HEK293 (cell line): ENCODE results near the gene CATSPERE.
A peak's percentile ranks its signal among the peaks of the same experiment; 100 is the strongest.

Source experiments
- CTCF ChIA-PET: fragments of 350-600 bp; formaldehyde crosslinking; extraction: SDS; loops from one replicate; lab custom pipeline; 2021; ENCODE audit warnings: antibody characterized with exemption; lab: Yijun Ruan, JAX
- POLR2A ChIA-PET: fragments of 300-600 bp; formaldehyde crosslinking; extraction: SDS; loops from one replicate; lab custom pipeline; 2020; ENCODE audit warnings: antibody characterized with exemption, inconsistent platforms; lab: Yijun Ruan, JAX
- H3K27ac ChIP-seq: fragments of 200-500 bp; sonication (Bioruptor generic); 2 replicates; pipeline ENCODE4 v1.5.1; 2014; ENCODE audit warnings: low read depth, low read length, control low read depth, inconsistent platforms; ENCODE audit errors: extremely low read depth
- H3K36me3 ChIP-seq, 2 experiments: fragments of 200-500 bp in 1 of 2; sonication (Bioruptor generic) in 1 of 2; 1 replicate in 1 of 2; 2 replicates in 1 of 2; pipeline ENCODE4 v1.5.1; 2014 to 2017; ENCODE audit warnings: inconsistent platforms in 2 of 2, low read length in 2 of 2; ENCODE audit not compliant: control insufficient read depth in 2 of 2, insufficient read depth in 1 of 2
- H3K4me1 ChIP-seq: fragments of 200-500 bp; sonication (Bioruptor generic); 2 replicates; pipeline ENCODE4 v1.5.1; 2014; ENCODE audit warnings: mild to moderate bottlenecking, low read length, inconsistent platforms; ENCODE audit not compliant: control insufficient read depth, insufficient read depth
- H3K4me3 ChIP-seq: 2 replicates; pipeline ENCODE4 v1.5.1; 2011; ENCODE audit warnings: low read depth, mild to moderate bottlenecking, control low read depth, low read length, moderate library complexity
- H3K9me3 ChIP-seq: fragments of 200-500 bp; sonication (Bioruptor generic); 2 replicates; pipeline ENCODE4 v1.5.1; 2014; ENCODE audit warnings: low read depth, low read length, inconsistent platforms; ENCODE audit not compliant: control insufficient read depth, insufficient read depth
- BCL11A ChIP-seq: fragments of 450-650 bp; formaldehyde crosslinking; IDR thresholded peaks from 2 replicates; pipeline ENCODE4 v1.5.1; 2016; ENCODE audit warnings: low read depth, missing biosample characterization, missing genetic modification characterization
- EGR2 ChIP-seq: fragments of 450-650 bp; formaldehyde crosslinking; IDR thresholded peaks from 2 replicates; pipeline ENCODE4 v1.5.1; 2016; ENCODE audit warnings: low read depth, missing biosample characterization, missing genetic modification characterization
- HOXD13 ChIP-seq: sonication (generic); formaldehyde crosslinking; IDR thresholded peaks from 2 replicates; pipeline ENCODE4 v1.8.0; 2022; ENCODE audit warnings: missing genetic modification reagents, borderline replicate concordance
- KLF1 ChIP-seq: fragments of 450-650 bp; formaldehyde crosslinking; IDR thresholded peaks from 2 replicates; pipeline ENCODE4 v1.5.1; 2016; ENCODE audit warnings: missing biosample characterization, missing genetic modification characterization
- OSR2 ChIP-seq: fragments of 450-650 bp; formaldehyde crosslinking; IDR thresholded peaks from 2 replicates; pipeline ENCODE4 v1.5.1; 2016; ENCODE audit warnings: missing biosample characterization, missing genetic modification characterization
- OVOL3 ChIP-seq: fragments of 450-650 bp; formaldehyde crosslinking; IDR thresholded peaks from 2 replicates; pipeline ENCODE4 v1.5.1; 2016; ENCODE audit warnings: missing biosample characterization, missing genetic modification characterization
- SP7 ChIP-seq: fragments of 450-650 bp; formaldehyde crosslinking; IDR thresholded peaks from 2 replicates; pipeline ENCODE4 v1.5.1; 2016; ENCODE audit warnings: missing biosample characterization, missing genetic modification characterization
- YY1 ChIP-seq: fragments of 450-650 bp; formaldehyde crosslinking; IDR thresholded peaks from 2 replicates; pipeline ENCODE4 v1.5.1; 2018; ENCODE audit warnings: missing biosample characterization, missing genetic modification characterization
- ZBTB26 ChIP-seq: fragments of 450-650 bp; formaldehyde crosslinking; optimal IDR thresholded peaks from 2 replicates; pipeline ENCODE3; 2016; ENCODE audit warnings: missing biosample characterization, mild to moderate bottlenecking, missing genetic modification characterization
- ZEB2 ChIP-seq: fragments of 450-650 bp; formaldehyde crosslinking; IDR thresholded peaks from 2 replicates; pipeline ENCODE4 v1.5.1; 2016; ENCODE audit warnings: missing biosample characterization, missing genetic modification characterization
- ZNF10 ChIP-seq: fragments of 450-650 bp; formaldehyde crosslinking; IDR thresholded peaks from 2 replicates; pipeline ENCODE4 v1.5.1; 2017; ENCODE audit warnings: missing biosample characterization, missing genetic modification characterization
- ZNF140 ChIP-seq: fragments of 450-650 bp; formaldehyde crosslinking; IDR thresholded peaks from 2 replicates; pipeline ENCODE4 v1.5.1; 2016; ENCODE audit warnings: missing biosample characterization, missing genetic modification characterization
- ZNF16 ChIP-seq: fragments of 450-650 bp; formaldehyde crosslinking; IDR thresholded peaks from 2 replicates; pipeline ENCODE4 v1.5.1; 2016; ENCODE audit warnings: low read depth, missing biosample characterization, missing genetic modification characterization
- ZNF2 ChIP-seq: fragments of 450-650 bp; formaldehyde crosslinking; IDR thresholded peaks from 2 replicates; pipeline ENCODE4 v1.5.1; 2016; ENCODE audit warnings: missing biosample characterization, missing genetic modification characterization
- ZNF211 ChIP-seq: fragments of 450-650 bp; formaldehyde crosslinking; IDR thresholded peaks from 2 replicates; pipeline ENCODE4 v1.5.1; 2016; ENCODE audit warnings: low read depth, missing biosample characterization, missing genetic modification characterization
- ZNF26 ChIP-seq: fragments of 450-650 bp; formaldehyde crosslinking; IDR thresholded peaks from 2 replicates; pipeline ENCODE4 v1.5.1; 2016; ENCODE audit warnings: missing biosample characterization, missing genetic modification characterization
- ZNF266 ChIP-seq: fragments of 450-650 bp; formaldehyde crosslinking; IDR thresholded peaks from 2 replicates; pipeline ENCODE4 v1.5.1; 2016; ENCODE audit warnings: missing biosample characterization, missing genetic modification characterization, low read depth
- ZNF324 ChIP-seq: fragments of 450-650 bp; formaldehyde crosslinking; IDR thresholded peaks from 2 replicates; pipeline ENCODE4 v1.5.1; 2016; ENCODE audit warnings: missing biosample characterization, missing genetic modification characterization
- ZNF335 ChIP-seq: fragments of 450-650 bp; formaldehyde crosslinking; conservative IDR thresholded peaks from 2 replicates; pipeline ENCODE4 v1.5.1; 2016; ENCODE audit warnings: missing biosample characterization, missing genetic modification characterization
- ZNF394 ChIP-seq: fragments of 450-650 bp; formaldehyde crosslinking; IDR thresholded peaks from 2 replicates; pipeline ENCODE4 v1.5.1; 2016; ENCODE audit warnings: missing biosample characterization, missing genetic modification characterization, mild to moderate bottlenecking, moderate library complexity, borderline replicate concordance
- ZNF423 ChIP-seq: fragments of 450-650 bp; formaldehyde crosslinking; IDR thresholded peaks from 2 replicates; pipeline ENCODE4 v1.5.1; 2016; ENCODE audit warnings: missing biosample characterization, missing genetic modification characterization
- ZNF501 ChIP-seq: fragments of 450-650 bp; formaldehyde crosslinking; IDR thresholded peaks from 2 replicates; pipeline ENCODE4 v1.5.1; 2016; ENCODE audit warnings: missing biosample characterization, missing genetic modification characterization
- ZNF510 ChIP-seq: fragments of 450-650 bp; formaldehyde crosslinking; IDR thresholded peaks from 2 replicates; pipeline ENCODE4 v1.5.1; 2018; ENCODE audit warnings: mild to moderate bottlenecking, missing genetic modification characterization, missing biosample characterization; ENCODE audit not compliant: insufficient replicate concordance
- ZNF514 ChIP-seq: fragments of 450-650 bp; formaldehyde crosslinking; IDR thresholded peaks from 2 replicates; pipeline ENCODE4 v1.5.1; 2016; ENCODE audit warnings: missing biosample characterization, missing genetic modification characterization
- ZNF529 ChIP-seq: fragments of 450-650 bp; formaldehyde crosslinking; IDR thresholded peaks from 2 replicates; pipeline ENCODE4 v1.5.1; 2017; ENCODE audit warnings: missing genetic modification characterization, missing biosample characterization; ENCODE audit not compliant: insufficient replicate concordance
- ZNF596 ChIP-seq: fragments of 450-650 bp; IDR thresholded peaks from 2 replicates; pipeline ENCODE4 v1.5.0; 2018; ENCODE audit warnings: missing biosample characterization, mild to moderate bottlenecking, missing genetic modification characterization, moderate library complexity
- ZNF600 ChIP-seq: fragments of 450-650 bp; formaldehyde crosslinking; IDR thresholded peaks from 2 replicates; pipeline ENCODE4 v1.5.1; 2016; ENCODE audit warnings: missing biosample characterization, missing genetic modification characterization
- ZNF776 ChIP-seq: fragments of 450-650 bp; formaldehyde crosslinking; IDR thresholded peaks from 2 replicates; pipeline ENCODE4 v1.5.0; 2017; ENCODE audit warnings: missing biosample characterization, missing genetic modification characterization, borderline replicate concordance
- ZNF785 ChIP-seq: fragments of 450-650 bp; formaldehyde crosslinking; IDR thresholded peaks from 2 replicates; pipeline ENCODE4 v1.5.1; 2016; ENCODE audit warnings: missing biosample characterization, missing genetic modification characterization
- ZNF792 ChIP-seq: fragments of 450-650 bp; formaldehyde crosslinking; IDR thresholded peaks from 2 replicates; pipeline ENCODE4 v1.5.1; 2016; ENCODE audit warnings: missing biosample characterization, missing genetic modification characterization
- ZSCAN16 ChIP-seq: fragments of 450-650 bp; formaldehyde crosslinking; IDR thresholded peaks from 2 replicates; pipeline ENCODE4 v1.5.1; 2016; ENCODE audit warnings: missing biosample characterization, missing genetic modification characterization
- ZSCAN23 ChIP-seq: fragments of 450-650 bp; formaldehyde crosslinking; IDR thresholded peaks from 2 replicates; pipeline ENCODE4 v1.5.1; 2016; ENCODE audit warnings: missing biosample characterization, missing genetic modification characterization
- ZSCAN30 ChIP-seq: fragments of 450-650 bp; IDR thresholded peaks from 2 replicates; pipeline ENCODE4 v1.5.1; 2018; ENCODE audit warnings: missing biosample characterization, mild to moderate bottlenecking, missing genetic modification characterization, moderate library complexity
- TF ChIP-seq, protein P1 (sequence below): sonication (generic); formaldehyde crosslinking; IDR thresholded peaks from 2 replicates; pipeline ENCODE4 v1.8.1; 2022; ENCODE audit warnings: mild to moderate bottlenecking, moderate library complexity, missing genetic modification reagents

Gene CATSPERE

GRCh38 chr1:244451539-244451950 lies 9.5 kb upstream of the CATSPERE start, which contains the start of gene ADSS2:
TSS of gene ADSS2 (minus strand) at chr1:244451909. CDS start at chr1:244451817, 92 bp downstream.
- POLR2A ChIA-PET, result interaction anchor here (0.7 to 1.6 kb wide), 7 partner anchors 10 to 1196 kb away, joined by 3 to 7 read pairs (median 4); partner anchors contain the start of genes CATSPERE and SDCCAG8
- CTCF ChIA-PET, result interaction anchor here (0.7 kb wide), 1 partner anchor 547 kb away, joined by 3 read pairs; no protein-coding TSS in a partner anchor
- Histone ChIP-seq H3K4me1 (peaks cover 35% of the 10 kb centered on the region), H3K27ac (peak within 1 kb of the TSS; percentile 89), H3K36me3 (peaks cover 0 to 8% of the 10 kb centered on the region in 2 experiments; a peak in 1 of 3 replicates), H3K4me3 (peak within 1 kb of the TSS; percentile 76), H3K9me3 (no peaks in the 10 kb centered on the region)
- TF ChIP-seq ZSCAN23 (tag by site-specific recombination) (peak; percentile 34; the same call in 1 of the 2 replicates), ZNF324 (peak; percentile 78), ZNF600 (peak; percentile 79), ZNF335 (tag by site-specific recombination) (peak; percentile 61), OVOL3 (tag by site-specific recombination) (no peak; the same call in 1 of the 2 replicates), ZNF776 (tag by site-specific recombination) (no peak), ZSCAN30 (tag by site-specific recombination) (peak; percentile 96), ZNF785 (no peak; the same call in 1 of the 2 replicates), EGR2 (tag by site-specific recombination) (no peak), OSR2 (tag by site-specific recombination) (no peak), ZNF16 (tag by site-specific recombination) (peak; percentile 12; the same call in 1 of the 2 replicates), ZNF792 (tag by site-specific recombination) (peak; percentile 25; the same call in 1 of the 2 replicates), ZNF10 (peak; percentile 66; the same call in 1 of the 2 replicates), KLF1 (tag by site-specific recombination) (peak; percentile 54; the same call in 1 of the 2 replicates), ZNF140 (no peak), ZEB2 (tag by site-specific recombination) (peak; percentile 54; the same call in 1 of the 2 replicates), ZNF596 (tag by site-specific recombination) (0 out of 2 replicates have a peak, but pooled peaks have one; percentile 33), ZSCAN16 (tag by site-specific recombination) (peak; percentile 23; the same call in 1 of the 2 replicates), ZNF266 (no peak), ZNF394 (tag by site-specific recombination) (peak; percentile 26; the same call in 1 of the 2 replicates), HOXD13 (no peak), ZNF423 (tag by site-specific recombination) (no peak), ZBTB26 (peak; percentile 72), YY1 (tag by site-specific recombination) (peak; percentile 69), SP7 (tag by site-specific recombination) (peak; percentile 72), ZNF529 (no peak), ZNF501 (peak; percentile 100), ZNF211 (tag by site-specific recombination) (no peak), ZNF514 (tag by site-specific recombination) (no peak), ZNF510 (no peak), ZNF26 (tag by site-specific recombination) (no peak), ZNF2 (tag by site-specific recombination) (peak; percentile 92), BCL11A (tag by site-specific recombination) (peak; percentile 11; the same call in 1 of the 2 replicates)
- TF ChIP-seq, protein P1, sequence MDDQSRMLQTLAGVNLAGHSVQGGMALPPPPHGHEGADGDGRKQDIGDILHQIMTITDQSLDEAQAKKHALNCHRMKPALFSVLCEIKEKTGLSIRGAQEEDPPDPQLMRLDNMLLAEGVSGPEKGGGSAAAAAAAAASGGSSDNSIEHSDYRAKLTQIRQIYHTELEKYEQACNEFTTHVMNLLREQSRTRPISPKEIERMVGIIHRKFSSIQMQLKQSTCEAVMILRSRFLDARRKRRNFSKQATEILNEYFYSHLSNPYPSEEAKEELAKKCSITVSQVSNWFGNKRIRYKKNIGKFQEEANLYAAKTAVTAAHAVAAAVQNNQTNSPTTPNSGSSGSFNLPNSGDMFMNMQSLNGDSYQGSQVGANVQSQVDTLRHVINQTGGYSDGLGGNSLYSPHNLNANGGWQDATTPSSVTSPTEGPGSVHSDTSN (CRISPR knock-in tag), result peak; percentile 90
